GM21619 (cell line): Measurements from ENCODE around the gene SLC66A2.
"Not testable (repeated sequence)": the region's sequence is repeated elsewhere in the genome, so short reads cannot be mapped to it uniquely, and the experiment has no call there.

Experiments
- ATAC-seq: cut with Tn5 transposase; IDR thresholded peaks from one replicate; pipeline ENCODE4 v1.9.1; 2021; ENCODE audit not compliant: unreplicated experiment

SLC66A2 gene

GRCh38 chr18:79971211-79971952 is 19.9 kb upstream of the SLC66A2 start:
- ATAC-seq: no peak

DNA sequence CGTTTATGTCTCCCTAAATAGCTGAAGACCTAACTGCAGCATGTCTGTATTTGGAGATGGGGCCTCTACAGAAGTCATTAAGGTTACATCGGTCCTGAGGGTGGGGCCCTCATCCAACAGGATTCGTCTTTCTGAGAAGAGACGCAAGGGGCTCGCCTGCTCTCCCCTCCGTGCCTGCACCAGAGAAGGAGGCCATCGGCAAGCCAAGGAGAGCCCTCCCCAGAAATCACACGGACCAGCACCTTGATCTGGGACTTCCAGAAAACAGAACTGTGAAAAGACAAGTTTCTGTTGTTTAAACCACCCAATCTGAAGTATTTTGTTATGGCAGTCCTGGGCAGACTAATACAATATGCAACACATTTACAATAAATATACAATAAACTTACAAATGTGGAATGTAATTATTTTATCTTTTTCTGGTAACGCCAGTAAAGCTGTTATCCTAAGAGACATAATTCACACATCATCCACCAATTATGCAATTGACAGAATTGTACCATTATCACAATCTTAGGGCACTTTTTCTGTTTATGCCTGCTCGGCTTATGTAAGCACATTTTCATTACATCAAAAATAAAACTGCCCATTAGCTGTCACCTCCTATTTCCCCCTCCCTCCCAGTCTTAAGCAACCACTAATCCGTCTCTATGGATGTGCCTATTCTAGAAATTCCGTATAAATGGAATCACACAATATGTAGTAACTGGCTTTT is 19.1 kb upstream of the SLC66A2 start:
- ATAC-seq: no peak

DNA sequence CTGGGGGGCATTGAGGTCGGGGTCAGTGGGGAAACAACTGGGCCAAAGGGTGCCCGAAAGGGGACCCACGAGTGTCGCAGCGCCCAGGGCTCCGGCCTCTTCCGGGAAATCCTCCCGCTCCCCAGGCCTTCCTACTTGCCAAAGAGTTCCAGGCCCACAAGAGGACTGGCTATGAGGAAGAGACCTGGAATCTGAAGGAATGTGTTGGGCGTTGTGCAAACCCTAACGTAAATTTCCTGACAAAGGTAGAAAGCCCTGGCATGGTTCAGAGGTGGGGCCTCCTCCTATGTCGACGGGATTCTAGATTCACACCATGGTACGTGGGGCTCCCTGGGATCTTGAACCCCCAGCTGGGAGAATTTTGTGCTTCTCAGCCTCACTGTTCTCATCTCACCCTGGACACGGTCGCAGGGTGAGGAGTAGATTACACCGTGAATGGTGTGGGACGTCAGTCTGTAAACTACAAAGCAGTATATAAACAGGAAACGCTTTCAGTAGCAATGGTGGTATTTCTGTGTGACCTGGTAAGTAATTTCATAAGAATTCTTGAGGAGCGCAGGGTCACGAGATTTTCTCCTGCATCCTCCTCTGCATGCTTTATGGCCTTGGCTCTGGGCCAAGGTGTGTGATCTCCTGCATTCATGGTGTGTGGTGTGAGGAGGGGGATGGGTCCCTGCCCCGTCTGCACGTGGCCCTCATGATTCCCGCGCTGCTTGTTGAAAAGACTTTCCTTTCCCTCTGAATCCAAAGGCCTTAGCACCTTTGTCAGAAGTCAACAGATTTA is 13.9 kb upstream of the SLC66A2 start:
- ATAC-seq: no peak

DNA sequence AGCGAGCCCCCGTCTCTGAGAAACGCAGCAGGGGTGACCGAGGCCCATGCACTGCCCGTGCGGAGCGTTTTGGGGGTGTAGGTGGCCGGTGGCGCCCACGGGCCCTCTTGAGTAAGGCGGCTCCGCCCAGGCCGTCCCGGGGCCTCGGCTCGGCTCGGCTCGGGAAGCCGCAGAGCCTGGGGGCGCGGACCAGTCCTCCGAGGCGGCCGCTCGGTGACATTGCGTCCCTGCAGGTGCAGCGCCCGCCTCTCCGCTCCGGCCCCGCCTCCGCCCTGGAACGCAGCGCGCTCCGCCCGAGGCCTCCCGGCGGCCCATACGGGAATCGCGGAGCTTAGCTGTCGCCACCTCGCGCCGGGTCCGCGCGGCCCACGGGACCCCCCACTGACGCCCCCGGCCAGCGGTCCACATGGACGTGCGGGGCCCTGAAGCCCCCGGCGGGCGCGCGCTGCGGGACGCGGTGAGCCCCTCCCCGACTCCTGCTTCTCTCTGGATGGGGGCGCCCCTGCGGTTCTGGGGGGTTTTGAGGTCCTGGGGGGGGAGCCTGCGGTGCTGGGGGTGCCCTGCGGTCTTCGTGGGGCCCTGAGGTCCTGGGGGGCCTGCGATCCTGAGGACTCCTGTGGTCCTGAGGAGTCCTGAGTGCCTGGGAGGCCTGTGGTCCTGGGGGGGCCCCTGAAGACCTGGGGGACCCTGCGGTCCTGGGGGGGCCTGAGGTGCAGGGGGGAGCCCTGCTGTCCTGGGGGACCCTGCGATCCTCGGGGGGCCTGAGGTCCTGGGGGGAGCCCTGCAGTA is 13.1 kb upstream of the SLC66A2 start, which contains the start of gene HSBP1L1:
Gene HSBP1L1 (plus strand): TSS at position 314 of the 789 bp plus-strand sequence. CDS start 93 bp downstream, at position 407.
- peak; percentile 68 for ATAC-seq

DNA sequence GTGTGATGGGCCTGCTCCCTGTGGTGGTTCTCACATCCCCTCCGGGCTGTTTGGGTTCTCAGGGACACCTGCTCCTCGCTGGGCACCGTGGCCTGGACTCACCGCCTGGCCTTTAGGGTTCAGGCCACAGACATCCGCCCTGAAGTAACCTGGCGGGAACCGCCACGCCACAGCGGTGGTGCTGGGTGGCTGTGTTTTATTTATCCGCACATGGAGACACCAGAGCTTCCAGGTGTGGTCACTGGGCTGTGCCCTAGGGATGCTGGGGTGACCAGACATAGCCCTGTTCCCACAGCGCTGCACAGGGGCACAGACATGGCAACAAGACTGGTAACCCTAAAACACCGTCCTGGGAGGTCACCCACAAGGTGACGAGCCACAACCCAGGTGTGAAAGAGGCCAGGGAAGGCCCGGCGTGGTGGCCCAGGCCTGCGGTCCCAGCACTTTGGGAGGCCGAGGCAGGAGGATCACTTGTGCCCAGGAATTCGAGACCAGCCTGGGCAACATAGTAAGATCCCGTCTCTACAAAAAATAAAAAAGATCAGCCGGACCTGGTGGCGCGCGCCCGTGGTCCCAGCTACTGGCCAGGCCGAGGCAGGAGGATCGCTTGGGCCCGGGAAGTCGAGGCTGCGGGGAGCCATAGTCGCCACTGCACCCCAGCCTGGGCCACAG is 12.3 kb upstream of the SLC66A2 start:
- no peak for ATAC-seq

GRCh38 chr18:79962835-79963657 is 11.6 kb upstream of the SLC66A2 start:
- ATAC-seq: peak; percentile 47

- no peak for ATAC-seq
Observed at GRCh38 chr18:79962311-79962710, 10.9 kb upstream of the SLC66A2 start.

GRCh38 chr18:79961527-79962291 is 10.3 kb upstream of the SLC66A2 start:
- no peak for ATAC-seq

- ATAC-seq: no peak
Observed at GRCh38 chr18:79960921-79961526, 9.6 kb upstream of the SLC66A2 start.

DNA sequence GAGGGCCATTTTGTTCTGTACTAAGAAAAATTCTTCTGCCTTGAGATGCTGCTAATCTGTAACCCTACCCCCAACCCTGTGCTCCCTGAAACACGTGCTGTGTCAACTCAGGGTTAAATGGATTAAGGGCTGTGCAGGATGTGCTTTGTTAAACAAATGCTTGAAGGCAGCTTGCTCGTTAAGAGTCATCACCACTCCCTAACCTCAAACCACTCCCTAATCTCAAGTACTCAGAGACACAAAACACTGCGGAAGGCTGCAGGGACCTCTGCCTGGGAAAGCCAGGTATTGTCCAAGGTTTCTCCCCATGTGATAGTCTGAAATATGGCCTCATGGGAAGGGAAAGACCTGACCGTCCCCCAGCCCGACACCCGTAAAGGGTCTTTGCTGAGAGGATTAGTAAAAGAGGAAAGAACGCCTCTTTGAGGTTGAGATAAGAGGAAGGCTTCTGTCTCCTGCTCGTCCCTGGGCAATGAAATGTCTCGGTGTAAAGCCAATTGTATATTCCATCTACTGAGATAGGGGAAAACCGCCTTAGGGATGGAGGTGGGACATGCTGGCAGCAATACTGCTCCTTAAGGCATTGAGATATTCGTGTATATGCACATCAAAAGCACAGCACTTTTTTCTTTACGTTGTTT is 8.8 kb upstream of the SLC66A2 start:
- not testable (repeated sequence) for ATAC-seq

GRCh38 chr18:79958981-79959380 is 7.5 kb upstream of the SLC66A2 start:
- ATAC-seq: no peak

DNA sequence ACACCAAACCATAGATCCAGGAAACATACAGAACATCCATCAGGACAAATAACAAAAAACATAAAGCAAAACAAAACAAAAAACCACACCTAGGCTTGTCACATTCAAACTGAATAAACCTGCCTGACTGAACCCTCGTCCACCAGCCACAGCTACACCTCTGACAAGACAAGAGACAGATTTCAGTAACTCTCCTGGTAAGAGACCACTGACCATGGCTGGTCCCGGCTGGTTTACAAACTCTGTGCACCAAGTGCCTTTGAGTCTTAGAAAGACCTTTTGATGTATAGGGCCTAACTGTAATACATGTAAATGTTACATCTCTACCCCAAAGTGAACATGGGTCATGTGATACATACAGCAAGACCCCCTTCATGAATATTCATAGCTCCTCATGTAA is 4.8 kb upstream of the SLC66A2 start:
- no peak for ATAC-seq

- no peak for ATAC-seq
Observed at GRCh38 chr18:79955302-79956075, 4.0 kb upstream of the SLC66A2 start.

GRCh38 chr18:79954791-79955190 is 3.3 kb upstream of the SLC66A2 start:
- ATAC-seq: no peak

DNA sequence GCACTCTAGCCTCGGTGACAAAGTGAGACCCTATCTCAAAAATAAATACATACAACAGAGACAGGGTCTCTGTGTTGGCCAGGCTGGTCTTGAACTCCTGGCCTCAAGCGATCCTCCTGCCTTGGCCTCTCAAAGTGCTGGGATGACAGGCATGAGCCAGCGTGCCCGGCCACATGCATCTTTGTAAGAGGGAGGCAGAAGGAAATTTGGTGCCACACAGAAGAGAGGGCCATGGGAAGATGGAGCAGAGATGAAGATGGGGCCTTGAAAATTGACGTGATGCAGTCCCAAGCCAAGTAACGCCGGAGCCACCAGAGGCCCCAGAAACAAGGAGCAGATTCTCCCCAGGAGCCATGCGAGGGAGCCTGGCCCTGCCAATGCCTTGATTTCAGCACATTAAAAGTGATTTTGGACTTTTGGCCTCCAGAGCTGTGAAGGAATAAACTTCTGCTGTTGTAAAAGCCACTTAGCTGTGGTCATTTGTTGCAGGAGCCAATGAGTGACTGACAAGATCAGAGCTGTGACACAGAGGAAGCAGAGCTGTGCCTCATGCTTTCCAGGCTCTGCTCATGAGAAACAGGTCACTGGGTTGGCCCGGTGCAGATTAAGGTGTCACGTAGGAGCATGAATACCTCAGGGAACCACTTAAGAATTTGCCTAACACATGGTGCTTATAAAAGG is 2.7 kb upstream of the SLC66A2 start:
- ATAC-seq: no peak

DNA sequence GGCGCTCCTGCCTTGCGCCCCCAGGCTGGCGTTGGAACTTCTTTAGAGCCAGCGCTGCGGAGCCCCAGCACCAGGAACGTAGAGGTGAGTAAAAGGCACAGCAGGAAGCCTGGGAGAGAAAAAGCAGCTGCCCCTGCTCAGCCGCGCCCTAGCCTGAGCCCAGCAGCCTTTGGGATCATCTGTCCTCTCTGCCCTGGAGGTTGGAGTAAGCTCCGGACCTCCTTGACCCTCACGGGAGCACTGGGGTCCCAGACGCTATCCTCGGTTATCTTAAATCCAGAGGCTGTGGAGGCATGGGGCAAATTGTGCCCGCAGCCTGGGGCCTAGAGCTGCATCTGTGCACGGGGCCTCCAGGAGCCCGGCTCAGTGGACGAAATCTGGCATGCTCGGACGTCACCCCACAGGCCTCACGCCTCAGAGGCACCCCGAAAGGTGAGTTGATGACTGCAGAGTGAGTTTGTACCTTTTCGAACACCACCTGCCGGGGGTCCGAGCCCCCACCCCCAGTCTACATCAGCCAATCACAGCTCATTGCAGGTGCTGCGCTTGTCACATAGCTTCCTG is 1.6 kb upstream of the SLC66A2 start:
- no peak for ATAC-seq
